ENCODE measurements around the gene WNT1.

The WNT1 gene

GRCh38 chr12:49028666-49029275, 50.6 kb downstream of the WNT1 start:
- no peak for ATAC-seq (ENCODE audit: low read depth)

GRCh38 chr12:49030119-49030518, 52.0 kb downstream of the WNT1 start:
- Mint-ChIP-seq H3K27me3 (no peaks in the 10 kb centered on the region), H3K4me1 (peaks cover 2% of the 10 kb centered on the region), H3K4me3 (no peak overlapping the region), H3K27ac (peak overlapping the region; percentile 20), H3K9me3 (no peaks in the 10 kb centered on the region), H3K36me3 (peaks cover 22% of the 10 kb centered on the region)
- ATAC-seq (ENCODE audit: low read depth) = no peak
- no peak for DNase-seq (ENCODE audit: low spot score in 2 of 2)

More at GRCh38 chr12:49028666-49029275, 50.6 kb downstream of the WNT1 start:
- DNase-seq (ENCODE audit: low spot score in 2 of 2) = no peak
- peaks cover under 1% of the 10 kb centered on the region for H3K4me1 Mint-ChIP-seq
- no peak overlapping the region for H3K4me3 Mint-ChIP-seq
- H3K27me3 Mint-ChIP-seq = no peaks in the 10 kb centered on the region
- H3K36me3 Mint-ChIP-seq = peaks cover 23% of the 10 kb centered on the region
- no peak overlapping the region for H3K27ac Mint-ChIP-seq
- H3K9me3 Mint-ChIP-seq = no peaks in the 10 kb centered on the region

GRCh38 chr12:49030714-49031572, 52.8 kb downstream of the WNT1 start:
- no peak overlapping the region for H3K27ac Mint-ChIP-seq
- peaks cover 19% of the 10 kb centered on the region for H3K36me3 Mint-ChIP-seq
- DNase-seq (ENCODE audit: low spot score in 2 of 2) = no peak
- no peaks in the 10 kb centered on the region for H3K27me3 Mint-ChIP-seq
- H3K4me3 Mint-ChIP-seq = no peak overlapping the region
- no peak for ATAC-seq (ENCODE audit: low read depth)
- no peaks in the 10 kb centered on the region for H3K9me3 Mint-ChIP-seq
- peaks cover 2% of the 10 kb centered on the region for H3K4me1 Mint-ChIP-seq

GRCh38 chr12:49031573-49032161, 53.5 kb downstream of the WNT1 start:
- Mint-ChIP-seq H3K36me3 (peaks cover 19% of the 10 kb centered on the region), H3K27ac (no peak overlapping the region)
- ATAC-seq (ENCODE audit: low read depth) = no peak

More at GRCh38 chr12:49031573-49032161, 53.5 kb downstream of the WNT1 start:
- DNase-seq (ENCODE audit: low spot score in 2 of 2) = no peak
- Mint-ChIP-seq H3K4me3 (no peak overlapping the region), H3K9me3 (no peaks in the 10 kb centered on the region), H3K27me3 (no peaks in the 10 kb centered on the region), H3K4me1 (peaks cover 2% of the 10 kb centered on the region)
